HG03442 (cell line): ENCODE results near the gene CHMP2A.

Experiments
- ATAC-seq: cut with Tn5 transposase; IDR thresholded peaks from one replicate; pipeline ENCODE4 v1.9.1; 2021; ENCODE audit warnings: mild to moderate bottlenecking, moderate library complexity; ENCODE audit not compliant: unreplicated experiment

Gene CHMP2A

DNA sequence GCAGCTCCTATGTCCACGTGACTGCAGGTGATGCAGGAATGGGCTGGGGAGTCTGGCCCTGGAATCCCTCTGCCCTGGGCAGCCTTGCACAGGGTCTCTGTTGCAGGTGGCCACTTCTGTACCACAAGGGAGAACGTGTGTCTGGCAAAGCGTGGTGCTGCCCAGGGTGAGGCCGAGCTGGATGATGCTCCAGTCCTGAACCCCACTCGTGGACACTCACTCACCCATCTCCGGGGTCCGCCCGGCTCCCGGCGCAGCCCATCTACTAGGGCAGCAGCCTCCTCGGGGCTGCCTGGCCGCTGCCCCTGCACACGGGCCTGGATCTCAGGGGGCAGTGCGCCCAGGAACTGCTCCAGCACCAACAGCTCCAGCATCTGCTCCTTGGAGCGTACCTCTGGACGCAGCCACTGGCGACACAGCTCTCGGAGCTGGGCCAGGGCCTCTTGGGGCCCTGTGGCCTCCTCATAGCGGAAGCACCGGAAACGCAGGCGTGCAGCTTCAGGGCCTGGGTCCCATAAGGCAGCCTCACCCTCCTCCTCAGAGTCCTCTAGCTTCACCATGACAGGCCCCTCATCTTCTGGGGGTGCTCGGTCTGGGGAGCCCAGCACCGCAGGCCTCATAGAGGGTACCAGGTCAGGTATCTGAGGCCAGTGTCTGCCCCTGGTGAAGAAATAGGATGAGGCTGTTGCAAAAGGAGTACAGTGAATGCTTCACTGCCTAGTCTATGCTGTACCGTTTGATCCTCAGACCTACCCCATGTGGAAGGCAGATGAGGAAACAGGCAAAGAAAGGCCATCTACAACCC lies 16.1 kb upstream of the CHMP2A start:
- ATAC-seq: no peak

DNA sequence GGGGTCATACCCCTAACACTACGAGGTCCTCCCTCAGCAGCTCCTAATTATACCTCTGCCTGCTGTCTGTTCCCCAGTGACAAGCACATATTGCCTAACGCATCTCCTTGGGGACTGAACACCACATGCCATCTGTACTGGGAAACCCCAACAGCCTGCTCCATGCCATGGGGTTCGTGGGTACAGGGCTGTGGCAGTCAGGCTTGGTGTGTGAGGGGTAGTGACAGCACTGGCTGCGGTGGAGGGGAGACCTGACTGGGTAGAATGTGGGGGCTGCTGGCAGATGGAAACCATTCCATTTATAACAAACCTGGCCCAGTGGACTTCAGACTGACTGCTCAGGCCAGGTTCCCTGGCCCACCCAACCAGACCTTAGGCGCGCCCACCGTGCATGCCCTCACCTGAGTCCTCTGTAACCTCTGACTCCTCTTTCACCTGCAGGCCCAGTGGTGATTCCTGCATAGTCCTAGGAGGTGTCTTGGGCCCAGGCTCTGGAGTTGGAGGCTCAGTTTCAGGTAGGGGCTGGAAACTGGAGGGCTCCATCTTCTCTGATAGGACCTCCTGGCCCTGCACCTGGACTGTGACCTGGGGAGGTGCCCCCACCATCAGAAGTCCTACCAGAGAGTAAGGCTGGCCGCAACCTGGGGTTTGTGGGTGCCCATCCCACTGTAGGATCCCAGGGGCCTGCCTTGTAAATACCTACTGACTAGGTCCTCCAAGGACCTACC lies 15.2 kb upstream of the CHMP2A start:
- no peak for ATAC-seq

DNA sequence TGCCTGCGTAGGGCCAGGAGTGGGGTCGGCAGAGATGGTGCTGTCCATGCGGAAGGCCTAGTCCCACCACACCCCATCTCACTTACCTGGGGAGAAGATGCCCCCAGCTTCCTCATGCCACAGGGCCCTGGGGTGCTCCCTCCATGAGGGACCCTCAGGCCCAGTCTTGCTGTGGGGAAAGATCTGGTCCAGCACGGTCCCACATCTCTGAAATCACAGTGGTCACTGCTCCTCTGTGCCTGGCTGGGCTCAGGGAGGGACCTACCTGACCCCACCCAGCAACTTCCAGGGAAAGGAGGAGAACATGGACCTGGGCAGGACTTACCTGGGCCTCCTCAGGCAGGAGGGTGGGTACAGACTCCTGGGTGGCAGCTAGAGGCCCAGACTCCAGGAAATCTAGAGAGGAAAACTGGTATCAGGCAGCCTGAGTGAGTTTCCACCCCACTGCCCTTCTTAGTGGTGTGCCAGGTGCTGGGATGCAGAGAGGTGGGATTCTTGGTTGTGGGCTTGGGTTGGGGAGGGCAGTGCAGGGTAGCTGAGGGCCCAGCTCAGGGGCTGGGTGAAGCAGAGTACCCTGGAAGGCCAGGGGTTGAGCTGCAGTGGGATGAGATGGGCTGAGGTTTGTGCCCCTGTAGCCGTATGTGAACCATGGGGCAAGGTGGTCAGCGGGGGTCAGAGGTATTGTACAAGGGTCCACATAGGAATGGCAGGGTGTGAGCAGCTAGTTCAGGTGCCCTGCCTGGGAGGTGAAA lies 14.5 kb upstream of the CHMP2A start:
- no peak for ATAC-seq

DNA sequence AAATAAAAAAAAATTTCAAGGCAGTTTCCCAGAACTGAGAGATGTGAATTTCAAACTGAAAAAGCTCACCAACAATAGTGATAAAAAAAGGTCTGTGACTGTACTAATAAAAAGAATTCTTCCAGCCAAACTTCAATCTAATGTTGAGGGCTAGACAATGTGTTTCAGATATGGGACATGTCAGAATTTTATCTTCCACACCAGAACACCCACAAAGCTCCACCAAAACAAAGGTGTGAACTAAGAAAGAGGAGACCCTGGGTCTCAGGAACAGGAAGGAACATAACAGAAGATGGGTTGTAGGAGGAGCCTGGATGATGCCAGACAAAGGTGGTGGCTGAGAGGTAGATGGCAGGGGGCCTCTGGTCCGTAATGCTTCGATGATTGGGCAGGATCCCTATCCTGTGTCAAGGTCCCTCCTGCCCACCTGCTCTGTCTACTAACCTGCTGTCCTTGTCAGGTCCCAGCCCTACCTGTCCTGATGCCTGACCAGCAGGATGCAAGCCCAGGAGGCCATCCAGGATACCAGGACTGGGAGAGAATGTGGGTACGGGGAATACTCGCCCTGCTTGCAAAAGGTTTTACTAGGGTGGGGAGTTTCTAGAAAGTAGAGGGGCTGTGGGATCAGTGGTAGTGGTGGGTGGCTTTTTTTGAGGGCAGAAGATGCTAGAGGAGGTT lies 13.7 kb upstream of the CHMP2A start:
- no peak for ATAC-seq

DNA sequence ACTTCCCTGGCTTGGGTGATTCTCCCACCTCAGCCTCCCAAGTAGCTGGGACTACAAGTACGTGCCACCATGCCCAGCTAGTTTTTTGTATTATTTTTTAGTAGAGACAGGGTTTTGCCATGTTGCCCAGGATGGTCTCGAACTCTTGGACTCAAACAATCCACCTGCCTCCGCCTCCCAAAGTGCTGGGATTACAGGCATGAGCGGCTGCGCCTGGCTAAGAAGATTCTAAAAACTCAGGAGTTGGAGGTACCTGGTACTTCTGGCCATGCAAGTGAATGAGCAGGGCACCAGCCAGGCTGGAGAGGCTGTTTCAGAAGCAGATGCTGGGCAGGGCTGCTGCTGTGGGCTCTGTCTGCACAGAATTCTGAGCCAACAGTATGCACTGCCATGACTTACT lies 12.1 kb upstream of the CHMP2A start:
- no peak for ATAC-seq

DNA sequence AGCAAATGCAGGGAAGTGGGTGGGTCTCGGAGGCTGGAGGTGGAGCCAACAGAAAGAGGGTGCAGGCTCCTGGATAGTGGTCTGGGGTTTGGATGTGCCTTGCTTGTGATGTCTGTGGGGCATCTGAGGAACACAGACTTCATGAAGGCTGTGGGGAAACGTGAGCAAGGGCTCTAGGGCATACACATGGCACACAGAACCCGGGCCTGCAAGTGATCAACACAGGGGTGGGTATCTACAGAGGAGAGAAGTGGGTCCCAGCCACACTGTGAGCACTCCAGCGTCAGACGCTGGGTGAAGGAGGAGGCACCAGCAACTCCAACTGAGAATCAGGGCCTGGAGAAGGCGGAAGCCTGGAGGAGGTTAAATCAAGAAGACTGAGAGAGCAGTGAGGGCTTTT lies 8.9 kb upstream of the CHMP2A start:
- no peak for ATAC-seq

DNA sequence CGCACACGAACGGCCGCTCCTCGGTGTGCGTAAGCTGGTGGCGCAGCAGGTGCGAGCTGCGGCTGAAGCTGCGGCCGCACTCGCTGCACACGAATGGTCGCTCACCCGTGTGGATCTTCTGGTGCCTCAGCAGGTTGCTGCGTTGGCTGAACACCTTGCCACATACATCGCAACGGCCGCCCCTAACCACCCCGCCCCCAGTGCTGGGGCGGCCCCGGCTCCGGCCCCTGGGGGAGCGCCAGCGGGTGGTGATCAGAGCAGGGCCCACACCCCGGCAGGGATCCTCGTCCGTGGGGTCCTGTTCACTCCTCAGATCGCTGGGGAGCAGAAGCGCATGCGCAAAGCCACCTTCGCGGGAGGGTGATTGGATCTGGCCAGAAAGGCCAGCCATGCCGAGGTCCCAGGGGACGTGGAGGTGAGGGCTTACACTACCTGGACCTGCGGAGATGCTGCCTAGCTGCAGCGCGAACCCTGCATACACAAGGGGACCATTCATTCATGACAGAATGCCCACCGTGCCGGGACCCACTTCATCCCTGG lies 8.2 kb upstream of the CHMP2A start:
- no peak for ATAC-seq

DNA sequence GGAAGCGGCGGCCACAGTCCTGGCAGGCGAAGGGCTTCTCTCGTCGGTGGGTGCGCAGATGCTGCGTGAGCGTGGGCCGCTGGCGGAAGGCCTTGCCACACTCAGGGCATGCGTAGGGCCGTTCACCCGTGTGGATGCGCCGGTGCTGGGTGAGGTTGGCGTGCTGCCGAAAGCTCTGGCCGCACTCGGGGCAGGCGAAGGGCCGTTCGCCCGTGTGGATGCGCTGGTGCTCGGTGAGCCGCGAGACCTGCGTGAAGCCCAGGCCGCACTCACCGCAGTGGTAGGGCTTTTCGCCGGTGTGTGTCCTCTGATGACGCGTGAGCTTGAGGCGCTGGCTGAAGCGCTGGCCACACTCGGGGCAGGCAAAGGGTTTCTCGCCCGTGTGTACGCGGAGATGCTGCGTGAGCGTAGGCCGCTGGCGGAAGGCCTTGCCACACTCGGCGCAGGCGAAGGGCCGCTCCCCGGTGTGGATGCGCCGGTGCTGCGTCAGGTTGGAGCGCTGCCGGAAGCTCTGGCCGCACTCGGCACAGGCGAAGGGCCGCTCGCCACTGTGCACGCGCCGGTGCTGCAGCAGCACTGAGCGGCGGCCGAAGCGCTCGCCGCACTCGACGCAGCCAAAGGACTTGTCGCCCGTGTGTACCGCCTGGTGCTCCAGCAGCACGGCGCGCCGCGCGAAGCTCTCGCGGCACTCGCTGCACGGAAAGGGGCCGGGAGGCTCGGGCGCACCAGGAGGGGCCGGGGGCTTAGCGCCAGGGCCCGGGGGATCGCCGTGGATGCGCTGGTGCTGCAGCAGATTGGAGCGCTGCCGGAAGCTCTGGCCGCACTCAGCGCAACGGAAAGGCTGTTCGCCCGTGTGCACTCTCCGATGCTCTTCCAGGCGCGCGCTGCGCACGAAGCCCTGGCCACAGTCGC lies 7.5 kb upstream of the CHMP2A start:
- no peak for ATAC-seq

DNA sequence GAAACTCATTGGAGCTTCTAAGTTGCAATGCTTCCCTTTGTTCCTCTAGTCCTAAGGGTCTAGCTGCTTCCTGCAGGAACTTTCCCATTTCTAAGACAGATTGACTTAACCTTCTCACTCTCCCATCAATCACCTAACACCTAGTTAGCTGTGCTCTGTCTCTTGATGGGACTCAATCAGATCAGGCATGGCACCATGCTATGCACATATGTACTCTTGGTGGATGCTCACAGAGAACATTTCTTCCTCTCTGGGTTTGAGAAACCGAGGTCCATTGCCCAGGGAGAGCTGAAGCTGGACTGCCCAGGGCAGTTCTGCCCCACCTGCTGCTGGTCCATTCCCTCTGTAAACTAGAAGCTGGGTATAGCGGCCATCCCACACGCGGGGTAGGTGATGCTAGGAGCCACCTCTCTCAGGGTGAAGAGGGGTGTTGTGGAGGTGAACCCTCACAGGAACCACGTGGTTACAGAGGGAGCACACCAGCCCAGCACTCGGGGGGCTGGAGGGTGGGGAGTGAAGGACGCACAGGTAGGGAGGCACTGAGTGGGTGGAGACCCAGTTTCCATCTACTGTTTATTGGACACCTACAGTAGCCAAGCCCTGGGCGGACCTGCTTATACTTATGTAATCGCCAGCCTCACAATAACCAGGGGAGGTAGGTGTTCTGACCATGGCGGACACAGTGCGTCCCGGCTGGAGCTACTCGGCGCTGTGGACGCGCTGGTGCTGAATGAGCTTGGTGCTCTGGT lies 6.6 kb upstream of the CHMP2A start:
- no peak for ATAC-seq

DNA sequence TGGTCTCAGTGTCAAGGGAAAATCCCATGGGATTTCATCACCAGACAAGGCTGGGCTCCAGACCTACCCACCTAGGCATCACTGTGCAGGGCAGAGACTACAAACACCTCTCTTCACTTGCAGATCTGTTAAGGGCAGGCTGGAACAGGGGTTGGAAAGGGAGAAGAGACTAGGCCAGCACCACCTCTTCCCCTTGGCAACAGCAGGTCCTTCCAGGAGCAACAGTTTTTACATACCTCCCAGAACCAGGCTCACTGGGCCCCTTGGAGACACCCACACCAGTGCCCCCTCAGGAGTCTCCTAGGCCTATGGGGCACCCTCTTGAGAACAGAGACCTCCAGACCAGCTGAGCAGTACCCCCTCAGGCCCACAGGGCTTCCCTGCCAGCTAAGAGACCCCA lies 6.0 kb upstream of the CHMP2A start:
- no peak for ATAC-seq

DNA sequence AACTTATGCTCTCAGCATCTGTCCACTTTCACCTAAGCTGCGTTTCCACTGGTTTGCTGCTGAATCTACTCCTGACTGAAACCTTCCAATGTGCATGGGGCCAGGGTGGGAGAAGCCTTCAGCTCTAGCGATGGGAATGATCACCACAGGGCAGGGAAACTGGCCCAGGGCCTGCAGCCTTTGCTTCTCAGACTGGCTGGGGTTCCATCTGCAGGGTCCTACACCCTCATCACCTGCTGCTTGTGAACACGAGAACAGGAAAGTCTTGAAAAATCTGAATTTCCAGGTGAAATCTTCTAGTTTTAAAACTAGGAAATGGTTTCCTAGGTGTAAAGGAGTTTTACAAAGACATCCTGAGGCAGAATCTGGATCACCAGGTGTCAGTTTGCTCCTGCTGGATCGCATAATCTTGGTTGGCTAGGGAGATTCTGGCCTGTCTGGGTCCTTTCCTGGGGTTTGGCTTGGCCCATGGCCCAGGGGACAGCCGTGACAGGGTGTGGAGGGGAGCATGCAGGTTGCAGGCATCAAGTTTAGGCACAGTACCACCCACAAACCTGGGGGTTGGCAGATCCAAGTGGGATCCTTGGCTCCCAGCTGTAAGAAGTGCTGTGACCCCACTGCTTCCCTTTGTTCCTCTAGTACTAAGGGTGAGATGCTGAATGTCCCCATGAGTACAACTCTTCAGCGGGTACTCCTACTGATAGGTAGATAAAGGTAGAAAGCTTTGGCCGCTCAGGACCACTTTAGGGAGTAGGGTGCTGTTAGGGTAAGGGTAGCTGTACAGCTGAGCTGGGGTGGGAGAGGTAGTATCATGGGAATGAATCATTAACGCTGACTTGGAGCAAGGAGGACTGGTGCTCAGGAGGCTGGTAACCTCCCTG lies 5.3 kb upstream of the CHMP2A start:
- ATAC-seq: no peak

DNA sequence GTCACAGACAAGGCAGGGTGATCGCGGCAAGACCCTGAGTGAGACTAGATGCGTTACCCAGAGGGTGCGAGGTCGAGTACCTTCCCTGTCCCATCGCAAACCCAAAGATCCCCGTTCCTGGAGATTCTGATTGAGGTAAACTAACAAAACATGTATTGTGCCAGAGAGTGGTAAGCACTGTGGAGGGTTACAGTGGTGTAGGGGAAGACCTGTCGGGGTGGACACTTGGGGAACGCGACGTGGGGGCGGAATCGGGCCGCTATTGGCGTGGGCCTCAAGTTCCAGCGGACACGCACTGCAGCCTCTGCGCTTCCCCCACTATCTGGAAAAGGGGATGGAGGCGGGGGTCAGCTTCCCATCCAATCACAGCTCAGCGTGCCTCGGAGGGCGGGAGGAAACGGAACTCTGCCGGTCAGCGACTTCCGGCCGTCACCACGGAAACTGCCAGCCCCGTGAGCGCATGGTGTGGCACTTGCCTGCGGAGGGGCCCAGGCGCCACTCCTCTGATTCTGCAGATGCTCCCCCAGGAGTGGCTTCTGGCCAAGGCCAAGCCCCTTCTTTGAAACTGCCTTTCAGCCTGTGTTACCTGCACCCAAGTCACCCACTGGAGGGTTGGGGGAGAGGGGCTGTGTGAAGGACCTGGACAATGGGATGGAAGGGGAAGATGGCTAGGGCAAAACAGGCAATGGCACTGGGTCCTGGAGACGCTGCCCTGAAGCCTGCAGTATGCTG lies 4.5 kb upstream of the CHMP2A start:
- ATAC-seq: no peak

DNA sequence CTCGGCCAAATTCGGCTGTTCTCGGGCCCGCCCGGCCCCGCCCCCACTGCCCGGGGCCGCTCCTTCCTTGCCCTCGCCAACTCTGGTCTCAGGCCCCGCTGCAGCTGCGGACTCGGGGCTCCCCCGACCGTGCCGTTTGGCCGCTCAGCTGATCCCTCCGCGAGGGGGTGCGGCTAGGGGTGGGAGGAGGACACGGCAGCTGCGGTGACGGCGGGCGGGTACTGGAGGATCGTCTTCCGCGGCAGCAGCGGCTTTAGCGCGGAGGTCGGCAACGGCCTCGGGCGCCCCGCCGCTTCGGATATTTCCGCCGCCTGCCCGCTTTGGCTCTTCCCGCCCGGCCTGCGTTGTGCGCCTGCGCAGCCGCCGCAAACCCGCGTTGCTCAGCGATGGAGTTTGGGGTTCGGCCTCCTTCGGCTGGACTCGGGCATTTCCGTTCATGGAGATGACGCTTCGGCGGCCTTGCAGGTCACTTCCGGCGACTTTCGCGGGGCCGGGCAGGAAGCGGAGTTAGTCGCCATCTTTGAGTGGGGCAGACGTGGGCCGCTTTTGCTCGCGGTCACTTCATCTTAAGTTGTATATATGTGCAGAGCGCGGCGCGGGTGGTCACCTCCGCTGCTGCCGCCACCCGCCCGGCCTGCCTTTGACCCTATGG lies 3.8 kb upstream of the CHMP2A start:
- peak; percentile 48 for ATAC-seq

DNA sequence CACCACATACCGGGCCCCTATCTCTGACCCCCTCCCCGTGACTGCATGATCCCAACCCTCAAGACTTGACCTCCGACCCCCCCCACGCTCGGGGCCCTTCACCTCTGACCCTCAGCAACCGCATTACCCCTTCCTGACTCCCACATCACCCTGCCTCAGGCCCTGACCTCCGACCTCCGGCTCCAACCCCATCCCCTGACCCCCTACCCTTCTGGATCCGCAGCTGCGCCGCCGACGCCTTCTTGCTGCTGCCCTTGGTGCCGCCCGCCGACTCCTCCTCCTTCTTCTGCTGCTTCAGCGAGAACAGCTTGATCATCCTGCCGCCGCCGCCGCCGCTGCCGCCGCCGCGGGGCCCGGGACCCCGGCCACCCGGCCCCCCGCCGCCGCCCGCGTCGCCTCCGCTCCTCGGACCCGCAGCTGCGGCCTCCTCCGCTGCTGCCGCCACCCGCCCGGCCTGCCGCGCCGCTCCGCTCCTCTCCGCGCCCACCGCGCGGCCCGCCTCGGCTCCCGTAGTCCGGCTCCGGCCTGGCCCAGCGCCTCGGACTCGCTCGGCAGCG lies 3.2 kb upstream of the CHMP2A start, which contains the start of gene UBE2M:
TSS of gene UBE2M (minus strand) at position 546 of the 557 bp plus-strand sequence. CDS start at position 316, 230 bp downstream.
- no peak for ATAC-seq

DNA sequence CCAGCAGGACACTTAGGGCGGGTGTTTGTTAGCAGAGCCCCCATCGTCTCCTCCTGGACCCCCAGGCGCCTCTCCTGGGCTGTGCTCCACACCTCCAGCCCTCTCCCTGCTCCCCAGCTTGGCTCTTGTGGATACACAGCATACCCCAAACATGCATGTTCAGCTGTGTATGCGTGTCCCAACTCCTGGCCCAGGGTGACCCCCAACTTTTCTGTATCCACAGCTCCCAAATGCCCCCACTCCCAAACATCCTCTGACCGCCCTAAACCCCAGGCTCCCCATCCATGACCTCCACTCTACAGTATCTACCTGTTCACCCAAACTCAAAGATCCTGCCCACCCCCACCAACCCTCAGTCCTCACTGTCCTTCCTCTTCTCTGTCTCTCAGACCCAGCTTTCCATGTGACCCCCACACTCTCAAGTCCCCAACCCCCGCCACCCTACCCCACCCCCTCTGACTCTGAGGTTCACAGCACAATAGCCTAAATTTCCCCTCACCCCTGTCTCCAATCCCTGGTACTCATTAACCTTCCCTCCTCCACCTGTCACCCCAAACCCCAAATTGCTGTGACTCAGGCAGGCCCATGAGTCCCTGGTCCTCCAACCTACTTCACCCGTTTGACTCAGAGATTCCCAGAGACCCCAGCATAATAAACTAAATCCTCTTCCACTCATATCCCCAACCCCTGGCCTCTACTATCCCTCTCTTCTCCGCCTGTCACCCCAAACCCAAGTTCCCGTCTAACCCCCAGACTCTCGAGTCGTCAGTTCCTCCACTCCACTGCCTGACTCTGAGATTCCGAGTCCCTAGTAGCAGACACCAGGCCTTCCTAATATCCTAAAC lies 2.5 kb upstream of the CHMP2A start:
- ATAC-seq: no peak
